Measurements from ENCODE around the gene GNA14. TPM values are rescaled to one million over a fixed set of nuclear protein-coding genes. Genes with fewer than 3 reads are reported as not detected.

The GNA14 gene
- total RNA-seq, 1 experiment from 2014 or later = not detected

DNA sequence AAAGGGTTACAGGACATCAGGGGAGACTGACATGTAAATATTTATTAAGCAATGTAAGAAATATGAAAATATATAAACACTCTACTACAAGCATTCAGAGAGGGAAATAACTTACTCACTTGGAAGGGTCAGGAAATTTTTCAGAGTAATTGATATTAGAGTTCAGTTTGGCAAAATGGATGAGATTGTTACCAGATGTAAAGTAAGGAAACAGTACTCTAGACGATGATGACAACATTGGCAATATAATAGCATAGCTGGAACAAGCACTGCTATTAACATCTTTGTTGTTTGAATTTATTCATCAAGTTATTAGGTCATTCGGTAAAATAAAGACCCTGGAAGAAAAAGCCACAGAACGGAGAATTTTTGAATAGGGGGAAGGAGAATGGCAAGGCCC is 49.1 kb downstream of the GNA14 start:
- Histone ChIP-seq H3K9me3 (ENCODE audit: low read length) (no peaks in the 10 kb centered on the region), H2AFZ (ENCODE audit: low read length) (no peak overlapping the region), H3K4me1 (ENCODE audit: low read length) (no peaks in the 10 kb centered on the region), H3K9ac (ENCODE audit: low read length) (no peak overlapping the region), H3K4me3 (ENCODE audit: low read length) (no peak overlapping the region), H3K9me2 (replicated peaks; ENCODE audit: insufficient read depth, low read length) (no peaks in the 10 kb centered on the region), H3K79me2 (ENCODE audit: low read length) (no peaks in the 10 kb centered on the region), H3K27ac (ENCODE audit: low read length) (no peak overlapping the region), H3K4me2 (ENCODE audit: low read depth, low read length, poor library complexity, severe bottlenecking) (no peak overlapping the region), H3K36me3 (ENCODE audit: insufficient read depth, low read length) (no peaks in the 10 kb centered on the region), H4K20me1 (ENCODE audit: insufficient read depth, low read depth, low read length) (no peaks in the 10 kb centered on the region), H3K27me3 (ENCODE audit: low read length) (no peaks in the 10 kb centered on the region)
- no peak for DNase-seq

GRCh38 chr9:77598524-77598923 is 49.6 kb downstream of the GNA14 start:
- Histone ChIP-seq H3K4me1 (ENCODE audit: low read length) (no peaks in the 10 kb centered on the region), H4K20me1 (ENCODE audit: insufficient read depth, low read depth, low read length) (no peaks in the 10 kb centered on the region), H3K4me2 (ENCODE audit: low read depth, low read length, poor library complexity, severe bottlenecking) (no peak overlapping the region), H3K9me3 (ENCODE audit: low read length) (no peaks in the 10 kb centered on the region), H2AFZ (ENCODE audit: low read length) (no peak overlapping the region), H3K79me2 (ENCODE audit: low read length) (no peaks in the 10 kb centered on the region), H3K4me3 (ENCODE audit: low read length) (no peak overlapping the region), H3K27me3 (ENCODE audit: low read length) (no peaks in the 10 kb centered on the region), H3K36me3 (ENCODE audit: insufficient read depth, low read length) (no peaks in the 10 kb centered on the region), H3K9ac (ENCODE audit: low read length) (no peak overlapping the region), H3K9me2 (replicated peaks; ENCODE audit: insufficient read depth, low read length) (no peaks in the 10 kb centered on the region), H3K27ac (ENCODE audit: low read length) (no peak overlapping the region)
- no peak for DNase-seq

- no peaks in the 10 kb centered on the region for H3K79me2 ChIP-seq (ENCODE audit: low read length)
- H3K4me2 ChIP-seq (ENCODE audit: low read depth, low read length, poor library complexity, severe bottlenecking) = no peak overlapping the region
- no peak overlapping the region for H3K9ac ChIP-seq (ENCODE audit: low read length)
- no peaks in the 10 kb centered on the region for H3K9me2 ChIP-seq (replicated peaks; ENCODE audit: insufficient read depth, low read length)
- H3K27ac ChIP-seq (ENCODE audit: low read length) = no peak overlapping the region
- H3K4me3 ChIP-seq (ENCODE audit: low read length) = no peak overlapping the region
- no peaks in the 10 kb centered on the region for H3K27me3 ChIP-seq (ENCODE audit: low read length)
- H3K9me3 ChIP-seq (ENCODE audit: low read length) = no peaks in the 10 kb centered on the region
- no peaks in the 10 kb centered on the region for H3K4me1 ChIP-seq (ENCODE audit: low read length)
- H4K20me1 ChIP-seq (ENCODE audit: insufficient read depth, low read depth, low read length) = no peaks in the 10 kb centered on the region
- no peaks in the 10 kb centered on the region for H3K36me3 ChIP-seq (ENCODE audit: insufficient read depth, low read length)
- H2AFZ ChIP-seq (ENCODE audit: low read length) = no peak overlapping the region
- DNase-seq = no peak
Measured at GRCh38 chr9:77597057-77597456, 51.1 kb downstream of the GNA14 start.

DNA sequence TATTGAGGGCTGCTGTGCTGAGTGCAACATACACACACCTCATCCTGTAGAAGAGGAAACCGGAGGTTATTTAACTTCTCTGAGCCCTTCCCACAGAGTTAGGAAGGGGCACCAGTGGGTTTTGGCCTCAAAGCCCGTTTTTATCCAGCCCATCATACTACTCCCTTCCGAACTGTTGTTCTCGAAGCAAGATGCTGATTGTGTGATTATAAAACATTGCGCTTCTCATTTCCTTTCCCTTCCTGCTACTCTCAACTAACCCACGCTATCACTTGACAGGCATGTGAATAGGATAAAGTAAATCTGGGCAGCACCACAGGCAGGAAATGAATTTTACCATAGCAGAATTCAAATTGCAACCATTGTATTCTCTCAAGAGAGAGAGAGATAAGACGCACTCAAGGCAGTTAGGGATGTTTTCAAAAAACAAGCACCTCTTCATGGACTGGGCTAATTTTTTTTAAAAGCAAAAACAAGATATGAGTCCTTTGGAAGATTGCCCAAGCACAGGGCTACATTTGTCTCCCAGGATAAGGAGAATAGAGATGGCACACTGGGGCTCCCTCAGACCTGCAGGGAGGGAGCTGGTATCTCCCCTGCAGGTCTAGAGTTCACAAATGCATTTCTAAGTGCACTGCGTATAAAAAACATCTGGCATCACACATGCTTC is 52.6 kb downstream of the GNA14 start:
- no peaks in the 10 kb centered on the region for H3K79me2 ChIP-seq (ENCODE audit: low read length)
- H3K9me2 ChIP-seq (replicated peaks; ENCODE audit: insufficient read depth, low read length) = no peaks in the 10 kb centered on the region
- no peak overlapping the region for H2AFZ ChIP-seq (ENCODE audit: low read length)
- H3K27me3 ChIP-seq (ENCODE audit: low read length) = no peaks in the 10 kb centered on the region
- H3K9me3 ChIP-seq (ENCODE audit: low read length) = no peaks in the 10 kb centered on the region
- DNase-seq = no peak
- H4K20me1 ChIP-seq (ENCODE audit: insufficient read depth, low read depth, low read length) = no peaks in the 10 kb centered on the region
- no peak overlapping the region for H3K9ac ChIP-seq (ENCODE audit: low read length)
- no peak overlapping the region for H3K4me3 ChIP-seq (ENCODE audit: low read length)
- no peak overlapping the region for H3K4me2 ChIP-seq (ENCODE audit: low read depth, low read length, poor library complexity, severe bottlenecking)
- no peak overlapping the region for H3K27ac ChIP-seq (ENCODE audit: low read length)
- no peaks in the 10 kb centered on the region for H3K36me3 ChIP-seq (ENCODE audit: insufficient read depth, low read length)
- H3K4me1 ChIP-seq (ENCODE audit: low read length) = no peaks in the 10 kb centered on the region

GRCh38 chr9:77594963-77595362 is 53.2 kb downstream of the GNA14 start:
- Histone ChIP-seq H3K4me1 (ENCODE audit: low read length) (no peaks in the 10 kb centered on the region), H2AFZ (ENCODE audit: low read length) (no peak overlapping the region), H3K9me2 (replicated peaks; ENCODE audit: insufficient read depth, low read length) (no peaks in the 10 kb centered on the region), H3K9ac (ENCODE audit: low read length) (no peak overlapping the region), H3K79me2 (ENCODE audit: low read length) (no peaks in the 10 kb centered on the region), H3K27me3 (ENCODE audit: low read length) (no peaks in the 10 kb centered on the region), H3K9me3 (ENCODE audit: low read length) (no peaks in the 10 kb centered on the region), H3K27ac (ENCODE audit: low read length) (no peak overlapping the region), H4K20me1 (ENCODE audit: insufficient read depth, low read depth, low read length) (no peaks in the 10 kb centered on the region), H3K4me3 (ENCODE audit: low read length) (no peak overlapping the region), H3K36me3 (ENCODE audit: insufficient read depth, low read length) (no peaks in the 10 kb centered on the region), H3K4me2 (ENCODE audit: low read depth, low read length, poor library complexity, severe bottlenecking) (no peak overlapping the region)
- DNase-seq = no peak

GRCh38 chr9:77593528-77593927 is 54.6 kb downstream of the GNA14 start:
- Histone ChIP-seq H3K4me2 (ENCODE audit: low read depth, low read length, poor library complexity, severe bottlenecking) (no peak overlapping the region), H3K27me3 (ENCODE audit: low read length) (no peaks in the 10 kb centered on the region), H3K9ac (ENCODE audit: low read length) (no peak overlapping the region)

GRCh38 chr9:77592476-77592875 is 55.6 kb downstream of the GNA14 start:
- Histone ChIP-seq H3K4me3 (ENCODE audit: low read length) (no peak overlapping the region), H3K27ac (ENCODE audit: low read length) (no peak overlapping the region), H3K4me2 (ENCODE audit: low read depth, low read length, poor library complexity, severe bottlenecking) (no peak overlapping the region), H3K79me2 (ENCODE audit: low read length) (no peaks in the 10 kb centered on the region), H4K20me1 (ENCODE audit: insufficient read depth, low read depth, low read length) (no peaks in the 10 kb centered on the region), H3K4me1 (ENCODE audit: low read length) (peaks cover 9% of the 10 kb centered on the region), H3K36me3 (ENCODE audit: insufficient read depth, low read length) (no peaks in the 10 kb centered on the region), H3K9ac (ENCODE audit: low read length) (no peak overlapping the region), H3K9me3 (ENCODE audit: low read length) (no peaks in the 10 kb centered on the region), H3K27me3 (ENCODE audit: low read length) (no peaks in the 10 kb centered on the region), H2AFZ (ENCODE audit: low read length) (no peak overlapping the region), H3K9me2 (replicated peaks; ENCODE audit: insufficient read depth, low read length) (no peaks in the 10 kb centered on the region)
- no peak for DNase-seq

More at GRCh38 chr9:77593528-77593927, 54.6 kb downstream of the GNA14 start:
- no peaks in the 10 kb centered on the region for H3K9me2 ChIP-seq (replicated peaks; ENCODE audit: insufficient read depth, low read length)
- DNase-seq = no peak
- H3K4me3 ChIP-seq (ENCODE audit: low read length) = no peak overlapping the region
- no peaks in the 10 kb centered on the region for H3K9me3 ChIP-seq (ENCODE audit: low read length)
- H2AFZ ChIP-seq (ENCODE audit: low read length) = no peak overlapping the region
- peaks cover under 1% of the 10 kb centered on the region; the same call in 1 of the 2 replicates for H3K4me1 ChIP-seq (ENCODE audit: low read length)
- no peak overlapping the region for H3K27ac ChIP-seq (ENCODE audit: low read length)
- no peaks in the 10 kb centered on the region for H4K20me1 ChIP-seq (ENCODE audit: insufficient read depth, low read depth, low read length)
- no peaks in the 10 kb centered on the region for H3K36me3 ChIP-seq (ENCODE audit: insufficient read depth, low read length)
- H3K79me2 ChIP-seq (ENCODE audit: low read length) = no peaks in the 10 kb centered on the region

DNA sequence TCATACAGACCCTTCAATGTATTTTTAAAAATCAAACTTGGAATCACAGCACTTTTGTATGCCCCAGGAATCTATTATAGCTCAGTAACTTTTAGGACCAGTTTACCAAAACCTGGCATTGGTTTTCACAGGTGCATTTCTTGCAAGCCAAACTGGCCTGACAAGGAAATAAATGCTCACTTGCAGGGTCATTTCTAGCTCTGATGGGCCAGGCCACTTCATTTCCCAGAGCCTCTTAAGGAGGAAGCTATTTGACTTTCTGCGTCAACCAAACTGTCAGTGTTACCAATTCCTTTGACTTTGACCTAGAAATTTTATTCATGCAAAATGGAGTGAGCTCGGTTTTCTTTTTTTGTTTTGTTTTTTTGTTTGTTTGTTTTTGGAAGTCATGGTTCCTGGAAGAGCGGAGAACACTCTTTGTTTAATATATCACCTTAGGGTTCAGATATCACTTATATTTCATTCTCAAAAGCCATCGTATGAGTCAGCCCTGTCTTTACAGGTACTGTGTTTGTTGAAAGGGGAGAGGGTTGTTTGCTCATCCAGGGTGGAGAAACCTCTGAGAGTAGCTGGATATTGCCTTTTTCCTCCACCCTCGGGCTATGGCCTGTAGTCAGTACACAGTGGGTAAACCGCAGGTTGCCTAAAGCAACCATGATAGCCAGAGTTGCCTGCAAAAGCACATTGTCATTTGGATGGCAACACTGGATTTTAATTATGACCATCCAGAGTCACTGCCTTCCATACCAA is 58.9 kb downstream of the GNA14 start:
- H3K9ac ChIP-seq (ENCODE audit: low read length) = no peak overlapping the region
- H3K4me2 ChIP-seq (ENCODE audit: low read depth, low read length, poor library complexity, severe bottlenecking) = no peak overlapping the region

More for the DNA sequence above, 58.9 kb downstream of the GNA14 start:
- H3K9me3 ChIP-seq (ENCODE audit: low read length) = no peaks in the 10 kb centered on the region
- H3K27ac ChIP-seq (ENCODE audit: low read length) = no peak overlapping the region
- no peak overlapping the region for H2AFZ ChIP-seq (ENCODE audit: low read length)
- peaks cover 23% of the 10 kb centered on the region for H3K4me1 ChIP-seq (ENCODE audit: low read length)
- H3K79me2 ChIP-seq (ENCODE audit: low read length) = no peaks in the 10 kb centered on the region
- no peak for DNase-seq
- no peaks in the 10 kb centered on the region for H4K20me1 ChIP-seq (ENCODE audit: insufficient read depth, low read depth, low read length)
- H3K4me3 ChIP-seq (ENCODE audit: low read length) = no peak overlapping the region
- 0 out of 2 replicates have a peak, but pooled peaks cover 2% of the 10 kb centered on the region for H3K27me3 ChIP-seq (ENCODE audit: low read length)
- H3K36me3 ChIP-seq (ENCODE audit: insufficient read depth, low read length) = no peaks in the 10 kb centered on the region
- H3K9me2 ChIP-seq (replicated peaks; ENCODE audit: insufficient read depth, low read length) = no peaks in the 10 kb centered on the region

Measured in Karpas-422 (cell line).